CMK (cell line): ENCODE measurements around the gene NOLC1.
A peak's percentile ranks its signal among the peaks of the same experiment; 100 is the strongest.

Experiments used
- DNase-seq: peaks from one replicate; pipeline ENCODE4 v3.0.0-alpha.2; 2010; ENCODE audit warnings: low read depth

The NOLC1 gene

DNA sequence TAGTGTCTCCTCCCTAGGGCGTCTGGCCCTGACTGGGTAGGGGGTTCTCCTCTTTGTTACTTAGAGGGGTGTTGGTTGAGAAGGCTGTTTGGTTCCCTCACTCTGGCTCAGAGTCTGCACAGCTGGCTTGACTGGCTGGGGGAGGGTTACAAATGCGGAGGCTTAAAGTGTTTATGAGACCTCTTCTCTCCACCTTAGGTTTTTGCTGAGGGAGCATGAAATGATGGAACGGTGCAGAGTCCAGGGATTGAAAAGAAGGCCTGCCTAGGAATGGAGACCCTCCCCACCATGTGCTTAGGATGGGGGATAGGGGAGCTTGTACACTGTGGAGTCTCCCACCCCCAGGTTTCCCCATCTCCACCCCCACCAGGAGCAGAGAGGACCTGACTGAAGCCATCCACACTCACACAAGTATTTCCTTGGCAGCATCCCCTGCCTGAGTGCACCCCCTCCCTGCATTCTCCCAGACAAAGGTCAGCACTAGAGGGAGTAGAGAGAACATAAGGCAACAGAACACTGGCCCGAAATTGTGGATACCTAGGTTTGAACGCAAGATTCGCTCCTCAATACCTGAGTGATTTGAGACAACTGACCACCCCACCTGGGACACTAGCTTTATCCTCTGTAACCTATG is 30.3 kb upstream of the NOLC1 start:
- no peak for DNase-seq

DNA sequence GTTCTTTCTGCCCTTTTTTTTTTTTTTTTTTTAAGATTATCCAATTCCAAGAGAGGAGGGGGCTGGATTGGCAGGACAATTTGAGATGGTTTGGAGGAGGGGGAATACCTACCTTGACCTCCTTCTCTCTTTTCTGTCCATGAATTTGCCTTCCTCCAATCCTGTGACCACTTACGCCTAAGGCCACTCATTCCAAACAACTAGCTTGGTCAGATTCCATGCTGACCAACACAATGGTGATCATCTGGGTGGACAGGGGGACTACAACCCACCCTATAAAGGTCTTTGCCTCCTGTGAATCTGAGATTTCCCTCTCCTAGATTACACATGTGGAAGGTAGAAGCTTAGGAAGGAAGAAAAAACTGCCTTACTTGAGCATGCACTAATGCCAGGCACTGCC is 29.7 kb upstream of the NOLC1 start:
- no peak for DNase-seq

DNA sequence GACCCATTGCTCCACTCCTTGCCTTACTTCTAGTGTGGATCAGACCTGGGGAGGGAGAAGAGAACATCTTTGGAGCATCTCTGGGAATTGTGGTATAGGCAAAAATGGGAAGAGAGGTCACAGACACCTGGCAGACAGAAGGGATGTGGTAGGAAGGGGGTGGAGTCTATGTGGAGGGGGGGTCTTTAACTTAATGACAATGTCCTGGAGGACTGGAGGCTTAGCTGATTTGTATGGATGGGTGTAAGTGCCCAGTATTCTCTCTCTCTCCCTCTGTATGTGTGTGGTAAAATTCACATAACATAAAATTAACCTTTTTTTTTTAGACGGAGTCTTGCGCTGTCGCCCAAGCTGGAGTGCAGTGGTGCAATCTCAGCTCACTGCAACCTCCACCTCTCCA is 29.0 kb upstream of the NOLC1 start:
- no peak for DNase-seq

DNA sequence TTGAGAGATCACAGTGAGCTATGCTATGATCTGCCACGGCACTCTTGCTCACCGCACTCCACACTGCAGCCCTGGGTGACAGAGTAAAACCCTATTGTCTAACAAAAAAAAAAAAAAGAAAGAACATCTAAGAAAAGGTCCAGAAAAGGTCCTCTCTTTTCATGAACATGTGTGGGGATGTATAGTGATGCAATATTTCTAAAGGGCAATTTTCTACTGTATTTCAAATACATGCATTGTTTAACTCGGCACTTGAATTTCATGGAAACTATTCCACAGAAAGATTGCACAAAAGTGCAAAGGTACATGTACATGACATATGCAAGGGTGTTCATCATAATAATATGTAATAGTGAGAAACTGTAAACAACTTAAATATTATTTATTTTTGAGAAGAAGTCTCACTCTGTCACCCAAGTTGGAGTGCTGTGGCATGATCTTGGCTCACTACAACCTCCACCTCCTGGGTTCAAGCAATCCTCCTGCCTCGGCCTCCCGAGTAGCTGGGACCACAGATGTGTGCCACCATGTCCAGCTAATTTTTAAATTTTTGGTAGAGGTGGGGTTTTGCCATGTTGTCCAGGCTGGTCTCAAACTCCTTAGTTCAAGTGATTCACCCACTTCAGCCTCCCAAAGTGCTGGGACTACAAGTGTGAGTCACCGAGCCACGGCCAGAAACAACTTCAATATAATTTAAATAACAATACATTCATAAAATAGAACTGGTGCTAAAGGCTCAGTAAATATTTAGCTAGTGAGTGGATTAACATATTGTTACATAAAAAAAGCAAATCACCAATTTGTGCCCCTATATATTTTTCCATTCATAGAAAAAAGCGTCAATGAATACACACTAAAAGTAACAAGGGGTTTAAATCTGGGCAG is 20.7 kb upstream of the NOLC1 start:
- DNase-seq = no peak

DNA sequence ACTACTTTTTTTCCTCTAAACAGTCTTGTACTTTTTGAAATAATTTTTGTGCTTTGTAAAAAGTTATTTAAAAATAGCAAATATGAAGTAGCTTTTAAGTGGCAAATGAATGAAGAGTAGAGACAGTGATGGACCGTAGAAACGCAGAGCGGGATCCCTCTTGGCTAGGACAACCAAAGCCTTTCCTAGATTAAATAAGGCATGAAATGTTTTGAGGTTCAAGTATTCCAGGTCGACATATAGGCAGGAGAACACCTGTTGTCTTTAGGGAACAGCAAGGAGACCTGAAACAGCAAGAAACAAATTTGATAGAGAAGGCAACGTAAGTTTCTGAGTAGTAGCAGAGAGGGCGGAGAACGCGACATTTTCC is 20.0 kb upstream of the NOLC1 start:
- DNase-seq = no peak

DNA sequence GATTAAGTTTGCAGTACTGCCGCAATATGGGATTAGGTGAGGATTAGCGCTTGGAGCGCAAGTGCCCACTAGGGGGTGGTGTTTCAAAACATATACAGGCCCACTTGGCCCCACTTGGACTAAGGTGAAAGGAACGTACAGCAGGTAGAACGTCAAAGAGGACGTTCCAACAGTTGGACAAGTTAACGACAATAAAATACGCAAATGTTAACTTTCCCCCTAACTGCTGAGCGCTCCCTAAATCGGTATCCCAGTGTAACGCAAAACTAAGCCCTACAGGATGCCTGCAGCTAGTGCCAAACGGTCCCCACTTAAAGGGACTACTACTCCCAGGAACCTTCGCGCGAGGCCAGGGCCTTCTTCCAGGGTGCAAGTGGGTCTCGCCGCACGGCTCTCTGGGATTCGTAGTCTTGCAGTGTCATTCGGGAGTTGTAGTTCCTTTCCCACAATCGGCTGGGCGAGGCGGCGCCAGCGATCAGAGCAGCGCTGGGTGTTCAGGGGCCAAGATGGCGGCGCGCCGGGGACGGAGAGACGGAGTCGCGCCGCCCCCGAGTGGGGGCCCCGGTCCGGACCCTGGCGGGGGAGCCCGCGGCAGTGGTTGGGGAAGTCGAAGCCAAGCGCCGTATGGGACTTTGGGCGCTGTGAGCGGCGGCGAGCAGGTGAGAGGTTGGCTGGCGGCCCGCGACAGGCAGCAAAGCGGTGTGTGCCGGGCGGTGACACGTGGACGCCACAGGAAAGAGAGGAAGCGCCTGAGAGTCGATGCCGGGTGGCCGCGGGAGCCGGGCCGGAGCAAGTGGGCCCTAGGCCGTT is 19.4 kb upstream of the NOLC1 start, which contains the start of gene PPRC1:
Gene PPRC1, plus strand, starts transcription at position 478 of the 810 bp plus-strand sequence. Its CDS starts 29 bp downstream, at position 507.
- DNase-seq = peak; percentile 99

DNA sequence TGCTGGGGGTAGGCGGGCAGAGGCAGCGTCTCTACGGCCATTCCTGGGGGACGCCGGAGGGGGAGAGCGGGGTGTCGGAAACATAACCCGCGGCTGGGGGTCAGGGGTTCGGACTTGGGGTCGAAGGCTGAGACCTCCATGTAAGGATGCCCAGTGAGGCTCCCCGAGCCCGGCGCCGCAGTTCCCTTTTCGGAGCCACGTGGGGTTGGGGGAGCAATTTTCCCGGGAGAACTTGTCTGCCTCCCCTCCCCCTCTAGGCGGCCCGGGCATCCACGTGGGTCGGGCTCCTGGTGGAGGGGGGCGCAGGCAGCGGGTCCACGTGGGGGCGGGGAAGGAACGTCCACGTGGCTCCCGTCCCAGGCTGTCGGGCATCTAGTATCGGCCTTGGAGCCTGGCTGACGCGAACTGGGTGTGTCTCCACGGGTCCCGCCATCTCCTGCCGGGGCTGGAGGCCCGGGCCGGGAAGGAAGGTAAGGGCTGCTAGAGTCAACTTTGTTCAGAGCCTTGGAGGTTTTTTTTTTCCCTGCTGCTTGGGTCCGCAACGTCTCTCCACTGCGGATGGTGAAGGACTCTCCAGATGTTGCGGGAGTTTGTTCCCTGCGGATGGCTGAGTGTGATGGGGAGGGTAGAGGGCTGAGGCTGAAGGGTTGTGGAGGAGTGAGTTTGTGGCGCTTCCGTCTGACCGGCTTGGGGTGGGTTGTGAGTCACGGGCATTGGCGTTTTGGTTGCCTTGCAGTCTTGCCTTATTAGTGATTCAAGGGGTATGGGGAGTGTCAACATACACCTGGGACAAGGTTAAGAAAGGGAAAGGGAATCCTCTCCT is 18.6 kb upstream of the NOLC1 start:
- peak; percentile 86 for DNase-seq

DNA sequence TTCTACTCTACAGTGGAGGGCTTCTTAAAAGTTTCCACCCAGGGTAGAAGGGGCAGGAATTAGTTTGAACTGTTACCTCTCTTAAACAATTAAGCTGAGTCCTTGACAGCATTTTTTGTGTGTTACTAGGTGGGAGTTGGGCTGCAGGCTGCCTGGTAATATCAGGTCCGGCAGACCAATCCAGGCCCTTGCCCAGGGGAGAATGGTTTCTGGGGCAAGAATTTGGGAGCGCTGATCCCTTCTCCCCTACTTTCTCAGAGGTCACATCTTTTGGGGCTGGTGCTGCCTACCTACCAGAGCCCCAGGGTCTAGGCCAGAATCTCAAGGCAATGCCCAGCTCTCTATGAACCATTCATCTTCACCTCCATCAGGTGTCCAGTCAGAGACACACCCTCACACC is 17.8 kb upstream of the NOLC1 start:
- DNase-seq = no peak

DNA sequence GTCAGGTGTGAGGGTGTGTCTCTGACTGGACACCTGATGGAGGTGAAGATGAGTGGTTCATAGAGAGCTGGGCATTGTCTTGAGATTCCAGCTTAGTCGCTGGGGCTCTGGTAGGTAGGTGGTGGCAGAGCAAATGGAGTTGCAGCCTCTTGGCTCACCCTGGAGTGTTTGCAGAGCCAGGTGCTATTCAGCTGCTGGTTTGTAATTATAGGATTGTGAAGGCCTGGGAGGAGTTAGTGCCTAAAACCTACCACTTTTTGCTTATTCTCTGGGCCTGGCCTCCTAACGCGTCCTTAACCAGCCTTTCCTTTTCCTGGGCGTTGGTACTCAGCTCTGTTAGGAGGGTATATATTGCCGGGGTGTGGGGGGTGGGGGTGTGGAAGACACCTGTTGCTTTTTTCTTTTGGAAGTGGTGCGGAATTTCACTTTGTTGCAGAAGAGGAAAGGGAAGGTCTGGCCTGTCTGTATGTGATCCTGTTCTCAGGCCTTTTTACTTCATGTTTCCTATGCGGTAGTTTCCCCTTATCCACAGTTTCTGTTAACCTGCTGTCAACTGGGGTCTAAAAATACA is 16.1 kb upstream of the NOLC1 start:
- DNase-seq = no peak

DNA sequence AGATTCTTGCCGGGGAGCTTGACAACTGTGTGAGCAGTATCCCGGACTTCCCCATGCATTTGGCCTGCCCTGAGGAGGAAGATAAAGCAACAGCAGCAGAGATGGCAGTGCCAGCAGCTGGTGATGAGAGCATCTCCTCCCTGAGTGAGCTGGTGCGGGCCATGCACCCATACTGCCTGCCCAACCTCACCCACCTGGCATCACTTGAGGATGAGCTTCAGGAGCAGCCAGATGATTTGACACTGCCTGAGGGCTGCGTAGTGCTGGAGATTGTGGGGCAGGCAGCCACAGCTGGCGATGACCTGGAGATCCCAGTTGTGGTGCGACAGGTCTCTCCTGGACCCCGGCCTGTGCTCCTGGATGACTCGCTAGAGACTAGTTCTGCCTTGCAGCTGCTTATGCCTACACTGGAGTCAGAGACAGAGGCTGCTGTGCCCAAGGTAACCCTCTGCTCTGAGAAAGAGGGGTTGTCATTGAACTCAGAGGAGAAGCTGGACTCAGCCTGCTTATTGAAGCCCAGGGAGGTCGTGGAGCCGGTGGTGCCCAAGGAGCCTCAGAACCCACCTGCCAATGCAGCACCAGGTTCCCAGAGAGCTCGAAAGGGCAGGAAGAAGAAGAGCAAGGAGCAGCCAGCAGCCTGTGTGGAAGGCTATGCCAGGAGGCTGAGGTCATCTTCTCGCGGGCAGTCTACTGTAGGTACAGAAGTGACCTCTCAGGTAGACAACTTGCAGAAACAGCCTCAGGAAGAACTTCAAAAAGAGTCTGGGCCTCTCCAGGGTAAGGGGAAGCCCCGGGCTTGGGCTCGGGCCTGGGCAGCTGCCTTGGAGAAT is 12.7 kb upstream of the NOLC1 start:
- DNase-seq = no peak

DNA sequence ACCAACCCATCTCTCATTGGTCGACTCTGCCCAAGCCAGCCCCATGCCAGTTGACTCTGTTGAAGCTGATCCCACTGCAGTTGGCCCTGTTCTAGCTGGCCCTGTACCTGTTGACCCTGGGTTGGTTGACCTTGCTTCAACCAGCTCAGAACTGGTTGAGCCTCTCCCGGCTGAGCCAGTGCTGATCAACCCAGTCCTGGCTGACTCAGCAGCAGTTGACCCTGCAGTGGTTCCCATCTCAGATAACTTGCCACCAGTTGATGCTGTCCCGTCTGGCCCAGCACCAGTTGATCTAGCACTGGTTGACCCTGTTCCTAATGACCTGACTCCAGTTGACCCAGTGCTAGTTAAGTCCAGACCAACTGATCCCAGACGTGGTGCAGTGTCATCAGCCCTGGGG is 12.0 kb upstream of the NOLC1 start:
- no peak for DNase-seq

DNA sequence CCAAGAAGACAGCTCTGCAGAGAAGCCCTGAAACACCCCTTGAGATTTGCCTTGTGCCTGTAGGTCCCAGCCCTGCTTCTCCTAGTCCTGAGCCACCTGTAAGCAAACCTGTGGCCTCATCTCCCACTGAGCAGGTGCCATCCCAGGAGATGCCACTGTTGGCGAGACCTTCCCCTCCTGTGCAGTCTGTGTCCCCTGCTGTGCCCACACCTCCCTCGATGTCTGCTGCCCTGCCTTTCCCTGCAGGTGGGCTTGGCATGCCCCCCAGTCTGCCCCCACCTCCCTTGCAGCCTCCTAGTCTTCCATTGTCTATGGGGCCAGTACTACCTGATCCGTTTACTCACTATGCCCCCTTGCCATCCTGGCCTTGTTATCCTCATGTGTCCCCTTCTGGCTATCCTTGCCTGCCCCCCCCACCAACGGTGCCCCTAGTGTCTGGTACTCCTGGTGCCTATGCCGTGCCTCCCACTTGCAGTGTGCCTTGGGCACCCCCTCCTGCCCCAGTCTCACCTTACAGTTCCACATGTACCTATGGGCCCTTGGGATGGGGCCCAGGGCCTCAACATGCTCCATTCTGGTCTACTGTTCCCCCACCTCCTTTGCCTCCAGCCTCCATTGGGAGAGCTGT is 11.2 kb upstream of the NOLC1 start:
- DNase-seq = no peak

DNA sequence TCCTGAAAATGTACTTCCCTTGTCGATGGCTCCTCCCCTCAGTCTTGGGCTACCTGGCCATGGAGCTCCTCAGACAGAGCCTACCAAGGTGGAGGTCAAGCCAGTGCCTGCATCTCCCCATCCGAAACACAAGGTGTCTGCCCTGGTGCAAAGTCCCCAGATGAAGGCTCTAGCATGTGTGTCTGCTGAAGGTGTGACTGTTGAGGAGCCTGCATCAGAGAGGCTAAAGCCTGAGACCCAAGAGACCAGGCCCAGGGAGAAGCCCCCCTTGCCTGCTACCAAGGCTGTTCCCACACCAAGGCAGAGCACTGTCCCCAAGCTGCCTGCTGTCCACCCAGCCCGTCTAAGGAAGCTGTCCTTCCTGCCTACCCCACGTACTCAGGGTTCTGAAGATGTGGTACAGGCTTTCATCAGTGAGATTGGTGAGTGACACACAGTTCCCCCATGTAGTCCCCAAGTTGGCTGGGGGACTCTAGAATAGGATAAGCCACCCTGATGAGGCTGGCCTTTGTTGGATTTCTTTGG is 10.5 kb upstream of the NOLC1 start:
- DNase-seq = no peak

DNA sequence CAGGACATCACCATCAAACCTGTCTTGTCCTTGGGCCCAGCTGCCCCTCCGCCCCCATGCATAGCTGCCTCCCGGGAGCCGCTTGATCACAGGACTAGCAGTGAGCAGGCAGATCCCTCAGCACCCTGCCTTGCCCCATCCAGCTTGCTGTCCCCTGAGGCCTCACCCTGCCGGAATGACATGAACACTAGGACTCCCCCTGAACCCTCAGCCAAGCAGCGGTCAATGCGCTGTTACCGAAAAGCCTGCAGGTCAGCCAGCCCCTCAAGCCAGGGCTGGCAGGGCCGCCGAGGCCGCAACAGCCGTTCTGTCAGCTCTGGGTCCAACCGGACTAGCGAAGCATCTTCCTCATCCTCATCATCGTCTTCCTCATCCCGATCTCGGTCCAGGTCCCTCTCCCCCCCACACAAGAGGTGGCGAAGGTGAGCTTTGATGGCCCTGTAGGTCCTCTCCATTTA is 5.2 kb upstream of the NOLC1 start:
- DNase-seq = no peak

DNA sequence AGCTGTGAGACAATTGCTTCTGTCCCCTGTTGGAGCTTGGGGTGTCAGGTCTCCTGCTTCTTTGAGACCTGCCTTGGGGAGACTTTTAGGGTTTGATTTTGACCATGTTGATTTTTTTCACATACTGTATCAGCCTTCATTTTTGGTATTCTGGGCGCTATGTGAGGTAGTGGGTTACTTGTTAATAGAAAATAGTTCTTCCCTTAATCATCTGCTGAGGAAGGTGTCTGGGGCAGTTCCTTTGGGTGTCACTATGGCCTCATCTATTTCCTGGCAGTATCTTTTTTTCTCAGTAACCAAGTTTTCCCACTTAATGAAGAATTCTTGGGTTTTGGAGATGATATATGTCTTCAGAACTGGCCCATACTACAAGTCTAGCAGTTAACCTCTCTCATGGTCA is 4.6 kb upstream of the NOLC1 start:
- DNase-seq = no peak

DNA sequence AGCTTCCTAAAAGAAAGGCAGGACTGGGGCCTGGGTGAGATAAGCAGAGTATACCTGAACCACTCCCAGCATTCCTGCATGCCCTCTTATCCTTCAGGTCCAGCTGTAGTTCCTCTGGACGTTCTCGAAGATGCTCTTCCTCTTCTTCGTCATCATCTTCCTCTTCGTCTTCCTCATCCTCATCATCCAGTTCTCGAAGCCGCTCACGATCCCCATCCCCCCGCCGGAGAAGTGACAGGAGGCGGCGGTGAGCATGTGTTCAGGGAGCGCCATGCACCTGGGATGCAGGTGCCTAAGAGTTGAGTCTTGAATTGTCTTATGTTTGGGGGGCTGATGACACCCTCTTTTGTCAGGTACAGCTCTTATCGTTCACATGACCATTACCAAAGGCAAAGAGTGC is 3.9 kb upstream of the NOLC1 start:
- DNase-seq = no peak

DNA sequence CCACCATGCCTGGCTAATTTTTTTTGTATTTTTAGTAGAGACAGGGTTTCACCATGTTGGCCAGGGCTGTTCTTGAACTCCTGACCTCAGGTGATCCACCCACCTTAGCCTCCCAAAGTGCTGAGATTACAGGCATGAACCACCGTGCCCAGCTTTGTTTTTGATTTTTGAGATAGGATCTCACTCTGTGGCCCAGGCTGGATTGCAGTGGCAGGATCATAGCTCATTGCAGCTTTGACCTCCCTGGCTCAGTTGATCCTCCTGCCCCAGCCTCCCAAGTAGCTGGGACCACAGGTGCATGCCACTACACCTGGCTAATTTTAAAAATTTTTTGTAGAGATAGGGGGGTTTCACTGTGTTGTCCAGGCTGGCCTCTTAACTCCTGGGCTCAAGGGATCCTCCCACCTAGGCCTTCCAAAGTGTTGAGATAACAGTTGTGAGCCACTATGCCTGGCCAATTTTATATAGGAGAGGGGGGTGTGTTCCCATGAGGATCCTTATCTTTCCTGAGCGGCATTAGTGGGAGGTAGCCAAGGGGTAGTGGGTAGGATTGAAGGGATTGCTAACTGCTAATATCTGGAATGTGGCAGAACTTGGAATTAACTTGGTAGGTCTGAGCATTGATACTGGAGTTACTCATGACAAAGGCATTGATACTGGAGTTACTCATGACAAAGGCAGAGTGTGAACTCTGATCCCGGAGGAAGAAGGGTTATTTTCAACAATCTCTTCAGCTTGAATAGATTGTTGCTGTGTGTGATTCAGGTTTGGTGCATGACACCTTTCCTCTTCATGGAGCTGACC is 1.0 kb upstream of the NOLC1 start:
- no peak for DNase-seq

DNA sequence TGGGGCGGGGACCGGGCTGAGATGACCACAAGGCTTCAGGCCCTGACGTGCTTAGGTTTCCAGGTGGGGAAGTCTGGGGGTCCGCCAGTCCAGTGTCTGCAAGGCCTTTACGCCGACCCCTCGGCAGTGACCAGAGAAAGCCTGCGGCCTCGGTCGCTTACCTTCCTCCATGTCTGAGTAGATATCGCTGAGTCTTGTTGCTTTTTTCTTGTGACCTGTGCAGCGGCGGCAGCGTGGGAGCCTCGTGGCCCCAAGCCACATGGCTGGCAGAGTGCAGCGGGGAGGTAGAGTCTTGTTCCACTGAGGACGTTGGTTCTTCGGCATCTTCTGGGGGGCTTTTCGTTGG is 329 bp downstream of the NOLC1 start:
- DNase-seq = no peak

DNA sequence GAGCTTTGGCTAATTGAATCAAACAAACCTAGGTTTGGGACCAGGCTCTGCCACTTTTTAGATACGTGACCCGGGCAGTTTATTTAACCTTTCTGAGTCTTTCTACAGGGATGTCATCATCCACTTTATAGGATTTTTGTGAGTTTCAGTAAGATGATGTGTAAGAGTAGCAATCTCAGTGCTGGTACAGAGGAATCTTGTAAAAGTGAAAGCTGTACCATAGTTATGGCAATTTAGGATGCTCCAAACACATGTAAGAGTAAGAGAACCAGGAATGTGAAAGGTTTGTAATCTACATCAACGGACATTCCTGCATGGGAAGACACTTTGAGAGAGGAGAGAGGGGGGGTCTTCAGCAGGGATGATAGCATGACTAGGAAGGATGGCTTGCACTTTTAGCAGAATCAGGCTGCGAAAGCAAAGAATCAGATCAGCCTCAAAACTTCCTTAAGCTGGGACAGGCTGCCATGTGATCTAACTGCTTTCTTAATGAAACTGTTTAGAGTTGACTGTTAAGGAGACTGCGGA is 968 bp downstream of the NOLC1 start:
- no peak for DNase-seq
